ENCODE data around the gene TGIF1.

TGIF1 gene

DNA sequence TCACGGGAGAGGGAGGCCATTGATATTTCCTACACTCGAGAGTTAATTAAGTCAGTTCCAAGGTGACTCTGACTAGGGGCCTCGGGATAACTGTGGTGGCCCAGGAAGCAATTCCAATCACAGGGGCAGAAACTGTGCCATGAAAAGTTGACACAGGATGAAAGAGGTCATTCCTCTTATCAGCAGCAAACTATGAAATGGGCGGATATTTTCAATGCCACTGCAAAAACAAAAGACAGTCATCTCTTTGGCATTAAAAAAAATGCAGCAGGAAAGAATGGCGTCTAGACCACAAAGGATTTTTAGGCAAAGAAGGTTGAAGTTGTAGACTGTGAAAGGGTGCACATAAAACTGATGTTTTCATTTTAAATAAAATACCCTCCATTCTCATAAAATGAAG is 50.0 kb downstream of the TGIF1 start:
- TF ChIP-seq, protein P1, sequence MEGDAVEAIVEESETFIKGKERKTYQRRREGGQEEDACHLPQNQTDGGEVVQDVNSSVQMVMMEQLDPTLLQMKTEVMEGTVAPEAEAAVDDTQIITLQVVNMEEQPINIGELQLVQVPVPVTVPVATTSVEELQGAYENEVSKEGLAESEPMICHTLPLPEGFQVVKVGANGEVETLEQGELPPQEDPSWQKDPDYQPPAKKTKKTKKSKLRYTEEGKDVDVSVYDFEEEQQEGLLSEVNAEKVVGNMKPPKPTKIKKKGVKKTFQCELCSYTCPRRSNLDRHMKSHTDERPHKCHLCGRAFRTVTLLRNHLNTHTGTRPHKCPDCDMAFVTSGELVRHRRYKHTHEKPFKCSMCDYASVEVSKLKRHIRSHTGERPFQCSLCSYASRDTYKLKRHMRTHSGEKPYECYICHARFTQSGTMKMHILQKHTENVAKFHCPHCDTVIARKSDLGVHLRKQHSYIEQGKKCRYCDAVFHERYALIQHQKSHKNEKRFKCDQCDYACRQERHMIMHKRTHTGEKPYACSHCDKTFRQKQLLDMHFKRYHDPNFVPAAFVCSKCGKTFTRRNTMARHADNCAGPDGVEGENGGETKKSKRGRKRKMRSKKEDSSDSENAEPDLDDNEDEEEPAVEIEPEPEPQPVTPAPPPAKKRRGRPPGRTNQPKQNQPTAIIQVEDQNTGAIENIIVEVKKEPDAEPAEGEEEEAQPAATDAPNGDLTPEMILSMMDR (IDR thresholded peaks at IDR 0.05; ENCODE audit: control extremely low read depth, extremely low read depth, low read depth, missing control alignments) = no peak
- ChIA-PET POLR2A (no interaction called here), CTCF (interaction anchor here (1.5 kb wide), 1 partner anchor 77 kb away, joined by 4 read pairs; no protein-coding TSS in a partner anchor)
- no peak for DNase-seq (ENCODE audit: extremely low spot score)

DNA sequence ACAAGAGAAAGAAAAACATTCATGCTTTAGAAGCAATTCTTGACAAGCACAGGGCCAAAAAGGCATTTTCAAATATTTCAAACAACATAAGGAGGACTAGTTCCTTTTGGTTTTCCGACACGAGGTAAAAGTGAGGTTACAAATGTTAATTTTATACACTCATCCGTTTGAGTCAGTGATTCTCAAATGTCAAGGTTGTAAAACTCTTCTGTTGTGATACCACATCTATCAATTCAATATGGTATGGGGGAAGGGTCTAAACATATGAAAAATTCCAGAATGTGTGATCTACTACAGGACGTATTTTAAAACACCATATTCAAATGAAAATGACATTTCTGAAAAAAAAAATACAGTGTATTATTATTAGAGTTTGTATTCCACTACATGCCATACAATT is 52.7 kb downstream of the TGIF1 start:
- ChIA-PET POLR2A (no interaction called here), CTCF (no interaction called here)
- TF ChIP-seq, protein P1 (IDR thresholded peaks at IDR 0.05; ENCODE audit: control extremely low read depth, extremely low read depth, low read depth, missing control alignments) = no peak
- DNase-seq (ENCODE audit: extremely low spot score) = no peak

DNA sequence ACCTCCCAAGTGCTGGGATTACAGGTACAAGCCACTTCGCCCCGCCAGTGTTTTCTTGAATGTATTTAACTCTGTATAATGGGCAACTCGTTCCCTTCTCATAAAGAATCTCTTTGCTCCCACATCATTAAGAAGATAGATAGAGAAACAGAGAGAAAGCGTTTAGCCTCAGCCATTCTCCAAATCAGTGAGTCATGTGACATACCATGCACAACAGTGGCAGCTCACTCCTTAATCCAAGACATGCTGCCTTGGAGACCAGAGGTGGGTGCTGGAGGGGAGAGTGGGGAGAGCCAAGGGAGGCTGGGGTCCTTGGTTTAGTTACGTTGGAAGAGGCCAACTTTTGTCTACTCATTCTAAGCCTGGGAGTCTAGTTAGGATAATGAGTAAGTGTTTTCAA is 54.7 kb downstream of the TGIF1 start:
- TF ChIP-seq, protein P1 (IDR thresholded peaks at IDR 0.05; ENCODE audit: control extremely low read depth, extremely low read depth, low read depth, missing control alignments) = no peak
- CTCF ChIA-PET = no interaction called here
- POLR2A ChIA-PET = no interaction called here
- DNase-seq (ENCODE audit: extremely low spot score) = no peak

DNA sequence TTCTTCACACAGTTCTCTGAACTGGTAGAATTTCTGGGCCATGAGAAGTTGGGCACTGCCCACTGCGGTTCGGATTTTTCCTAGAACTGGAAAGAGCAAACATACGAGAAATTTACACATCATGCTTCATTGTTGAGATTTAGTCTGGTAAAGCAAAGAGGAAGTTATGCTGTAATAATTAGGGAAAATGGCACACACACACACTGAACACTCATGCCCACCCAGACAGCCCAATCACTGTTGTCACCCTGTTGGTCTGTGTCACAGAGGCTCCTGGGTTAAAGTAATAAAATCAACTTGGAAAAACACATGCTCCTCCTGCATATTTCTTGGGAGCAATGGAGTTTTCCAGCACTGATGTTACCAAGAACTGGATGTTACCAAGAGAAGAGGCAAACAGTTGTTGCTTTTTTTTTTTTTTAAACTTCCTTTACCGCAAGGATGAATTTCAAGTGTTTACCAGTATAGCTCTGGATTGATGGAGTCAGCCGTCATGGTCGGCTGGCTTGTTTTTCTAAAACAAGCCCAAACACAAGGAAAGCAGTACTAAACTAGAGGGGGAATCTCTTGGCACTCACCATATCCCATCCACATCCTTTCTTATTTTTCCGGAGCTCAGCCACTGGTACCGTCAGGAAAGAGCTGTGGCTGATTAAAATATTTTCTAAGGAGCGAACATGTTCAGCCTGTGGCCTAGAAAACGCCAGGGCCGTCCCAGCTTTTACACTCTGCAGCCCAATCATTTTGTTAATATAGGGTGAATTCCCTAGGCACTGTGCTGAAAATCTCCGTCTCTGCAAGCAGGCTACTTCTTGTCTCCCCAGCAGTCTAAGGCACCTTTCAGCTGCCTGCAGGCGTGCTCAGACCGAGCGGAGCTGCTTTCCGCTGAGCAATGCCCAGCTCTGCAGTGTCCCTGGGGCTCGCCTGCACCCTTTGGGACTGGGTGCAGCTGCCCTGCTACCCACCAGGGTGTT is 58.9 kb downstream of the TGIF1 start:
- DNase-seq (ENCODE audit: extremely low spot score) = no peak
- TF ChIP-seq, protein P1 (IDR thresholded peaks at IDR 0.05; ENCODE audit: control extremely low read depth, extremely low read depth, low read depth, missing control alignments) = no peak
- ChIA-PET CTCF (interaction anchor here (0.8 to 1.6 kb wide), 5 partner anchors 12 to 54 kb away, joined by 3 read pairs; no protein-coding TSS in a partner anchor), POLR2A (no interaction called here)
